Right kidney (tissue), 1 donor: ENCODE results near the gene EDNRA.

ENCODE experiments used
- DNase-seq: peaks from one replicate; pipeline ENCODE4 v3.0.0-alpha.2; 2016

The EDNRA gene

DNA sequence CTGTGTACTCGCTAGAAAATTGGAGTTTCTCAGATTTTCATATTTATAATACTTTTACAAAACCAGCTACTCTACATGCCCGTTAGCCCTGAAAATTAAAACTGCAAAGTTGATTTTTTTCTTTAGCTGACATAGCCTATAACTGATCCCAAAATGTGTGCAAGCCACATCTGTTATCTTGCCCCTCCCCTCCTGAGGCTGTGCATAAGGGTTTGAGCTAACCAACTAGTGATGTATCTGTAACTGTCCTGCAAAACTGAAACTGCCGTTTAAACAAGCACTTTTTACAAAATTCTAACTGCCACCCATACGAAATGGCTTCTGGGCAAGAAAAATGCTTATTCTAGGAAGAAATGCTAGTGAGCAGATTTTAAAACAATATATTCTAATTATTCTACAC lies 59.1 kb downstream of the EDNRA start:
- DNase-seq = no peak

DNA sequence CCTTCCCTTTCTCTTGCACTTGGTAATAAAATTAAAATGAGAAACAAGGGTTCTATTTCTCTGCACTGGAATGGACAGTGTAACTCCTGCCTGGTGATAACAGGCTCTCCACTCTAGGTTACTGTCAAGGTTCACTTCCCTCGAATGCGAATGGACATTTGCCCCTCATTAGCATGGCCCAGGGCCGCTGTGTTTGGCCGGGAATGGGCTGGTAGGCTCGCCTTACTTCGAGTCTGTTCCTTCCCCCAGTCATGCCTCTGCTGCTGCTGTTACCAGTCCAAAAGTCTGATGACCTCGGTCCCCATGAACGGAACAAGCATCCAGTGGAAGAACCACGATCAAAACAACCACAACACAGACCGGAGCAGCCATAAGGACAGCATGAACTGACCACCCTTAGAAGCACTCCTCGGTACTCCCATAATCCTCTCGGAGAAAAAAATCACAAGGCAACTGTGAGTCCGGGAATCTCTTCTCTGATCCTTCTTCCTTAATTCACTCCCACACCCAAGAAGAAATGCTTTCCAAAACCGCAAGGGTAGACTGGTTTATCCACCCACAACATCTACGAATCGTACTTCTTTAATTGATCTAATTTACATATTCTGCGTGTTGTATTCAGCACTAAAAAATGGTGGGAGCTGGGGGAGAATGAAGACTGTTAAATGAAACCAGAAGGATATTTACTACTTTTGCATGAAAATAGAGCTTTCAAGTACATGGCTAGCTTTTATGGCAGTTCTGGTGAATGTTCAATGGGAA lies 61.5 kb downstream of the EDNRA start:
- DNase-seq = no peak

DNA sequence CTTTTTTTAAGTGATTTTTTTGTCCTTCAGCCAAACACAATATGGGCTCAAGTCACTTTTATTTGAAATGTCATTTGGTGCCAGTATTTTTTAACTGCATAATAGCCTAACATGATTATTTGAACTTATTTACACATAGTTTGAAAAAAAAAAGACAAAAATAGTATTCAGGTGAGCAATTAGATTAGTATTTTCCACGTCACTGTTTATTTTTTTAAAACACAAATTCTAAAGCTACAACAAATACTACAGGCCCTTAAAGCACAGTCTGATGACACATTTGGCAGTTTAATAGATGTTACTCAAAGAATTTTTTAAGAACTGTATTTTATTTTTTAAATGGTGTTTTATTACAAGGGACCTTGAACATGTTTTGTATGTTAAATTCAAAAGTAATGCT lies 62.1 kb downstream of the EDNRA start:
- DNase-seq = no peak

DNA sequence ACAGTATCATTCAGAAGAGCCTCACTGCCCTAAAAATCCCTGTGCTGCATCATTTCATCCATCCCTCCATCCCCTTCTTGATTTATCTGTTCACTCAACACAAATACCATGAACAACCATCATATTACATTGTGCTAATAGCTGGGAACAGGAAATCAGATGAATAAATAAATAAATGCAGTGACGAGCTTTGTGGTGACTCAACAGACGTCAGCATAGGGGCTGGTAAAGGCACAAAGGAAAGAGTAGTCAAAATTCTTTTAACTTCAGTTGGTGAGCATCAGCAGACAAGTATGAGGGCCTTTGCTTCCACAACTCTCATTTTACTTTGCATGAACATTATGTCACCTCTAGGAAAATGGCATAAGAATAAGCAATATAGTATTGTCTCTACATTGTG lies 65.5 kb downstream of the EDNRA start:
- DNase-seq = no peak

DNA sequence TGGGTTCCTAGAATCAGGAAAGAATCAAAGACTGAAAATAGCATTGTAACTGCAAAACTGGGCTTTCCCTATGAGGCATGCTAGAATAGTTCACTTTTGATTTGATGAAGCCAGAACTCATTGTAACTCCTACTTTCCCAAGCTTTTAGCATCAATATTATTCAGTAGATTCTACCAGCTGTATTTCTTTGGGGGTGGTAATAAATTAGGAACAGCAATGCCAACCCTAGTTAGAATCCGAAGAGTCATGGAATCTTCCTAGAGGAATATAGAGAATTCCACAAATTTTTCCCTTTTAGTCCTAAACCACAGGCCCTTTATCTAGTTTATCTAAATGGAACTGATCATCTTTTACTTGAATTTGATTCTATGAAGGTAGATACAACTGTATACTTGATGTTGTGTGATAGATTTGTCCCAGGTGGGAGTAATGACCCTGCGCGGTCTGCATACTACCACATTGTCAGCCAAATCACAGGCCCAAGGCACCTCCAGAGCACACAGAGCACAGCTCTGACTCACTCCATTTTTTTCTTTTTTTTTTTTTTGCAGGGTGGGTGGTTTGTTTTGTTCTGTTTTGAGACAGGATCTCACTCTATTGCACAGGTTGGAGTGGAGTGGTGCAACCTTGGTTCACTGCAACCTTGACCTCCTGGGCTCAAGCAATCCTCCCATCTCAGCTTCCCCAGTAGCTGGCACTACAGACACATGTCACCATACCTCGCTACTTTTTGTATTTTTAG lies 66.6 kb downstream of the EDNRA start:
- no peak for DNase-seq

DNA sequence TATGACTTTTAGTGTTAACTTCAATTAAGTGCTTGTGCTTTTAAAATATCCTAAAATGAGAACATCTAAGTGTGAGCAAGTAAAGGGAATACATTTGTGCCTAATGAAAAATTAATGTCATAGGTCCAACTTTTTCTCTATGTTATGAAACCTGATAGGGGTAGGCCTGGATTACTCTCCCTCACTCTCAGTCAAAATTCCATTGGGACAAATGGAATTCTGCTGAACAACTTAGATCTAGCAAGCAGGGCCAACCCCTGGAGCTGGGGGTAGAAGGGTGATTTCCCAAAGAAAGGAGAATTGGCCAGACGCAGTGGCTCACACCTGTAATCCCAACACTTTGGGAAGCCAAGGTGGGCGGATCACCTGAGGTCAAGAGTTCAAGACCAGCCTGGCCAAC lies 67.4 kb downstream of the EDNRA start:
- no peak for DNase-seq

DNA sequence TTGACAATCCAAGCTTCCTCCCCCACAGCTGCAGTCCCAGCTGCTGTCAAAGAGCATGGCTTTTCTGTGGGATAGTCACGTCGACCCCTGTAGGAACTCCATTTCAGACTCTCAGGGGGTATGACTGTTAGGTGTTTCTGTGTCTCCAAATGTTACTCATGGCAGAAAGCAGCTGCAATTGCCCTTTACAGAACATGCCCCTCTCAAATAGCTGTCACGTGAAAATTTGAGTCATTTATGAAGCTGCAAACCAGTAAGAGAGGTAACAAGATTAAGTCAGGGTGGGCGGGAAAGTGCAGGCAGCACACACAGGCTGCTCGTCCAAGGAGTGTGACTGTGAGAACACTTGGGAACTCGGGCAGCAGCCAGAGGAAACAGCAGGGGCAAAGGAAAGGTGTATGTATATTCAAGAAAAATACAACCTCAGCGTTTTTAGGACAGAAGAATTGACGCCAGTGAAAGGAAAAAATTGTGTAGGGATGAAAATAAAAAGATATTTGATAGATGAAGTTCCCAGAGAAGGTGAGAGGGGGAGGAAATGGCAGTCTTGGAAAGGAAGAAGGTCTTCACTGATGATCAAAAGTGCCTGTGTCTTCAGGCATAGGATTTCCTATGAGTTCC lies 69.8 kb downstream of the EDNRA start:
- no peak for DNase-seq

DNA sequence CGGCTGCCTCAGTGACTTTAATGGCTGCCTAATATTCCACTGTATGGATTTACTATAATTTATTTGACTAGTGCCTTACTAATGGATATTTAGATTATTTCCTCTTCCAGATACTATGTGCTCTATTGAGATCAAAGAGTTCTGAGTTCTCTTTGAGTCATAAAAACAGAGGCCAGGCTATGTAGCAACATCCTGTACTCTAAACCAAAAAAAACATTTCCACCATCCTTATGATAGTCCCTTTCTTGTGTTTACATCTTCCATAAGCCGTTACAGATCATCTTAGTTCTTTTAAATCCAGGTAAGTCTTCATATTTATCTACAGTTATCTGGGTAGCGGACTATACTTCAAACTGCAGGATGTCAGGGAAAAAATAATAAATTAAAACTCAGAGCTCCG lies 79.7 kb downstream of the EDNRA start:
- DNase-seq = no peak

DNA sequence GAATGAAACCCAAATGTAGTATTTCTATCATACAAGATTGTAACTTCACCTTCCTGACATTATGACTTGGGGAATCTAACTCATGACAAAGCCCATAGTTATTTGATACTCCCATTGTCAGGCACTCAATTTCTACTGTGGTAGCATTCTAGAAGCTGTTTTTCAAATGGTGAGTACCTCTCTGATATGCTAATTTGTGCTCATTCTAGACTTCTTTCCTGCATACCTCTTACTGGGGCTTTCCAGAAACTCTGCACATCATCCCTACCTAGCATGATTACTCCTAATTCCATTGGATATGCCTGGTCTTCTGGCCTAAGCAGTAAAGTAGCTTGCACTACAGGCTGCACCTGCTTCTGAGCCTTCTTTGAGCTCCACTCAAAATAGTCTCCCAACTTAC lies 85.9 kb downstream of the EDNRA start:
- DNase-seq = no peak

DNA sequence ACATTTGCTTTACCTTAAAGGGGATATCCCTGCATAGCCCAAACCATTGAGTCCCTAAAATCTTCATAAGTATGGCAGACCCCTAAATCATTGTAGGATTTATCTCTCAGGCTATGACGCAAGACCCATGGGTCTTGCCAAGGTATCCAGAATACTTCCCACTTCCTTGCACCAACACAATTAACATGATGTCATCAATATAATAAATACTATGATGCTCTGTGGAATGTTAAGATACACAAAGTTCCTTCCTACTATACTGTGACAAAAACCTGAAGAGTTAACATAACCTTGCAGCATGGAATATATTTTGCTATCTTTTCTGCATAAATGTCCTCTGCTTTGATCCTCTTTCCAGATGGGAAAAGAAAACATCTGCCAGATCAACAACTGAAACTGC lies 86.4 kb downstream of the EDNRA start:
- DNase-seq = no peak

DNA sequence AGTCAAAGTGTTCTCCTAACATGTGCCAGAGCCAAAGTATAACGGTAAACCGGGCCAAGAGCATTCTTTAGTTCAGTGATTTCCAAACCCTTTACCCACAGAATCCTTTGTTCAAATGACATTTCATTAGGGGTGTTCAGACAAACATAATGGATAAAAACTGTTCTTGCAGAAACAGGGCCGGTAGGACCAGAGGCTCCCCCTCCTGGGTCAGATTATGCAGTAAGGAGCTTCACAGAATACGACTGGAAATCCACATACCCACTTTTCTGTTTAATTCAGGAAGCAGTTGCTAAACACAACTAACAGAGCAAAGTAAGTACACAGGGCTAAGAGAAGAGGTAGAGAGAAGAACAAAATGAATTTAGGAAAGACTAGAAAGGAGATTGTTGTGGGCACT lies 89.7 kb downstream of the EDNRA start:
- no peak for DNase-seq

DNA sequence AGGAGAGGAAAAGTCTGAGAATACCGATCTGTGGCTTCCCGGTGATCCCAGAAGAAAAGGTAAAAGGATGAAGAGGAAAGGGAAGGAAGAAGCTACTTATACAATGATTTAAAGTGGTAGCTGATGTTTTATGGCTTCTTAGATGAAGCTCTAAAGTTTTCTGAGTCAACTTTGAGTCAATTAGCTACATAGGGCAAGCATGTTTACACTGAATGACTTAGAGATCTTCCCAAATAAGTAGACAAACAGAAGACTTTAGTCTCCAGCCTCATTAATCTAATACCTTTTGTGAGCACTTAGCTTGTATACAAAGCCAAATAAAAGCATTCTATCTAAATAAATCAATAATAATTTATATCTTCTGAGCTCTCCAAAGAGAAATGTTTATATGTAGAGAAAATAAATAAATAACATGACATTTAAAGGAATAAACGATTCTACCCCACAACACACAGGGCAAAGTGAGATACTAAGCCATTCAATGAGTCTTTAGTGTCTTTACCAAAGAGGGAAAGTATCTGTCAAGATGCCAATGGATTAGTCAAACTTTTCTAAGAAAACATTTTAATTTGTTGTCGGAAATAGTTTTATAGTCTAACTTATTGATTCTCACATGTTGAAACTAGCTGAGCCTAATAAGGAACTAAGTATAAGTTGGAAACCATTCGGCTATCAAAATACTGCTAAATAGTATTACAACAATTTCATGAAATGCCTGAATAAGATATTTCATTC lies 90.3 kb downstream of the EDNRA start:
- no peak for DNase-seq

DNA sequence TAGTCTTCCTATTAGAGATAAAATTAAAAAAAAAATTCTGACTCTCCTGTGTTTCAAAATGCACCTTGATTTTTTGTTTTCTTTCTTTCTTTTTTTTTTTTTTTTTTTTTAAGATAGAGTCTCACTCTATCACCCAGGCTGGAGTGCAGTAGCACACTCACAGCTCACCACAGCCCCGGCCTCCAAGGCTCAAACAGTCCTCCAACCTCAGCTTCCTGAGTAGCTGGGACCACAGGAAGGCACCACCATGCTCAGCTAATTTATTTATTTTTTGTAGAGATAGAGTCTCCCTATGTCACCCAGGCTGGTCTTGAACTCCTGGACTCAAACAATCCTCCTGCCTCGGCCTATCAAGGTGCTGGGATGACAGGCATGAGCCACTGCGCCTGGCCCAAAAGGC lies 95.2 kb downstream of the EDNRA start:
- DNase-seq = no peak

DNA sequence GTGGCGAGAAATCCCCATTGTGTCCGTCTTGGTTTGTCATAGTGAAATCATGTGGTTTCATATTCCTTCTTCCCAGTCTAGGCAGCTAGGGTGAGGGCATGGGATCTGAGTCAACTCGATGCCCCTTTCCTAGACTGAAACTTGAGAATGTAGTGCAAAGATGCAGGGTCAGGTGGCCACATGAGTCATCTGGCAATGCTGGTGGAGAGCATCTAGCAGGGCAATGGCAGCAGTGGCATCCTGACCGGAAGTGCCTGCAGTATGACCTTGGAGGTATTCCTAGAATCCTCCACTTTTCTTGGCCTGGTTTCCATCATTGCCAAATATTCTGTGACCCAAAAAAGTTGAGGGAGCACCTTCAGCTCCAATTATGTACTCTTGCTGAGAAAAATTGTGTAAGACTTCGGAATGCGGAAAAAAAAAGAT lies 97.2 kb downstream of the EDNRA start:
- no peak for DNase-seq

DNA sequence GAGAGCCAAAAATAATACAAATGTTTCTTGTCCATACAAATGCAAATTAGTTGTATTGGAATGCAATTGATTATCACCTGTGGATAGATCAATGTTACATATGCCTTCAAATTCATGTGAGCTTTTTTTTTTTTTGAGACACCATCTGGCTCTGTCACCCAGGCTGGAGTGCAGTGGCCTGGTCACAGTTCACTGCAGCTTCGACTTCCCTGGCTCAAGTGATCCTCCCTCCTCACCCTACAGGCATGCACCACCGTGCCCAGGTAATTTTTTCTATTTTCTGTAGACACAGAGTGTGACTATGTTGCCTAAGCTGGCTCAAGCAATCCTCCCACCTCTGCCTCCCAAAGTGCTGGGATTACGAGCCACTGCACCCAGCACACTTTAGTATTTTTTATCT lies 97.7 kb downstream of the EDNRA start:
- no peak for DNase-seq

DNA sequence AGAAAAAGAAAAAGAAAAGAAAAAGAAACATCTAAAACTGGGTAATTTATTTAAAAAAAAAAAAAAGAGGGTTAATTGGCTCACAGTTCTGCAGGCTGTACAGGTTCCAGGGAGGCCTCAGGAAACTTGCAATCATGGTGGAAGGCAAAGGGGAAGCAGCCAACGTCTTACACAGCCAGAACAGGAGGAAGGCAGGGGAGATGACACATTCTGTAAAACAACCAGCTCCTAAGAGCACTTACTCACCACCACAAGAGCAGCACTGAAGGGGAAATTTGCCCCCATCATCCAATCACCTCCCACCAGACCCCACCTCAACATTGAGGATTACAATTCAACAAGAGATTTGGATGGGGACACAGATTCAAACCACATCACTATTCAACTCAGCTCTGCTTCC lies 99.5 kb downstream of the EDNRA start:
- no peak for DNase-seq

DNA sequence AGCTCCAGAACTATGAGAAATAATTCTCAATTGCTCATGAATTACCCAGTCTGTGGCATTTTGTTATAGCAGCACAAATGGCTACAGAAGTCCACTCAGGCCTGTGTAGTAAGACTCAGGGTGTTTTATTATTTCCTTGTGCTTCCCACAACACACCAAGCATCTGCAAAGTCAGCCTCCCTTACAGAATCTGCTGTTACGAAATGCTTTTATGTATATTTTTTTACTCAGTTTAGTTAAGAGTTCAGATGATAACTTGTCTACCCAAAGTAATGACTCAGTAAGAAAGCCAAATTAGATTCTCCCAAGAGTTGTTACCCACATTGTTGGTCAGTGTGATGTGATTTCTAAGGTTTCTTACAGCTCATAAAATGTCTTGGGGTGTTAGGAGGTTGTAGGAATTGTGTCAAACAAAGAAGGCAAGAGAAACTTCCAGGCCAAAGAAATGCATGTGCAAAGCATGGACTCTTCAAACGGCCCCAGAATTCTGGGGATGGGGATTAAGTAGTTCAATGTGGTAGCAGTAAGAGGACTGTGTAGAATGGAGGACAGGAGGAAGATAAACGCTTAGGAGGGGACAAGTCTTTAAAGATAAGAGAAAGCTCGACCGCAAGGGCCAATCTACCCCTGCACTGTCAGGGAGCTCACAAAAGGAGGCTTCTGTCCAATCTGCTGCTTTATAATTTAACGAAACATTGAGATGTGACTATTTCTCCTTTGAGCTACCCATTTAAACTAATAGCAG lies 100.9 kb downstream of the EDNRA start:
- DNase-seq = no peak

DNA sequence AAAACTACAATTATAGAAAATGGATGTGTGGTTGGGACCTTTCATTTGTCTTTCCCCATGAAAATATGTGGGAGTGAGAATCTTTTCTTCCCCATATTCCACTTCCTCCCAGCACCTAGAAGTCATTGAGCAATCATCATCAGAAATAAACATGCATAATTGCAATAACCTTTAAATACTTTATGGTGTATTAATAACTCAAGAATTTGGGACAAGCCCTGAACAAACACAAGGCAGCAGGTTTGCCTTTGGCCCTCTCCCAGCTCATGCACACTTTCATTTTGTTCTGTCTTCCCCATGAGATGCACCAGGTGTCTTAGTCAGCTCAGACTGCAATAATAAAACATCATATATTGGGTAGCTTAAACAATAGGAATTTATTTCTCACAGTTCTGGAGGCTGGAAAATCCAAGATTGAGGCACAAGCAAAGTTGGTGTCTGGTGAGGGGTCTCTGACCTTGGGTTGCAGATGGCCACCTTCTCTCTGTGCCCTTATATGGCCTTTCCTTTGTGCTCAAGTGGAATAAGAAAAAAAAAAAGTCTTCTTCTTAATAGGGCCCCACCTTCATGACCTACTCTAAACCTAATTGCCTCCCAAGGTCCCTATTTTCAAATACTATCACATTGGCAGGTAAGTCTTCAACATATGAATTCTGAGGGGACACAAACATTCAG lies 101.6 kb downstream of the EDNRA start:
- DNase-seq = no peak

DNA sequence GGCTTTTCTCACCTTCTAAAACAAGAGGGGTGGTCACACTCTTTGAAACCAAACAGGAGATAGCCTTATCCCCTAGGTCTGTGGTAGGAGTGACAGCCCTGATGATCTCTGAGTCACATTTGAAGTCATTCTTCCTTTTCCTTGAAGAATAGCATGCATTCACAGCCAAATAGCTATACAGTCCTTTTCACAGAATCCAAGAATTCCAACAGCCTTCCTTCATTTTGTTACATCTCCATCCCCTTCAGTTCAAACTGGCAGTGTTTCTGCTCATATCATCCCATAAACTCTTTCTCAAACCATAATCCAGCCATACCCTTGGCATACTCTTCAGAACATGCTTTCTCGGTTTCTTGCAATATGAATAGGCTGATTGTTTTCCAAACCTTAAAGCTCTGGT lies 103.0 kb downstream of the EDNRA start:
- no peak for DNase-seq

DNA sequence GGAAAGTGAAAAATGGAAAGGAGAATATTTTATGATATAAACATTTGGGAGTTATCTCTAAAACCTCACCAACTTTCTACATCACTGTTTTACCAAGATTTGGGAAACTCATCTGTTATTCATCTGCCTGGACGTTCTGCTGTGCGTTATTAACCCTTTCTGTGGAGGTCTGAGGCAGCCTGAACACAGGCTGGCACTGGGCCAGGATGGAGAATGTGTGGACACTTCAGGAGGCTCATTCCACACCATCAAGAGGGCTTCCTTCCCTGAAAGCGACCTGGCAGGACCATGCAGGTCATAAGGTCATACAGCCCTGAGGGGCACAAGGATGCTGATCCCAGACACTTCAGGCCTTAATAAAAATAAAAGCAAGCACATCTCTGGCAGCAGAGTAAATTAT lies 105.1 kb downstream of the EDNRA start:
- DNase-seq = no peak

DNA sequence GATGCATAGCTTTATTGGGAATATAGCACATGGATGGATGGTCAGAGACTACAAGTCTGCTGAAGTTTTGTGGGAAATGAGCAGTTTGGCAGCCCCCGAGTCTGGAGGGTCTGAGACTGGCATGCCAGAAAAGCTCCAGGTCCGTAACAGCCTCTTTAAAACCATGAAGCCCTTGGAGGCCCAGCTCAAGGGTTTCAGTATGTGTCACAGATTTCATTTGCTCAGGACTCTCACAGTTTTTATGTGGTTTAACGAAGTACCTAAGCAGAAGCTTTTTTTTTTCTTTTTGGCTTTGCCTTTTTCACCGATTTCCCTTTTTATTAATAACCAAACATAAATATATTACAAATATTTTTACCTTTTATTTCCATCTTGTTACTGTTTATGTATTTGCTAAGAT lies 105.7 kb downstream of the EDNRA start:
- no peak for DNase-seq

DNA sequence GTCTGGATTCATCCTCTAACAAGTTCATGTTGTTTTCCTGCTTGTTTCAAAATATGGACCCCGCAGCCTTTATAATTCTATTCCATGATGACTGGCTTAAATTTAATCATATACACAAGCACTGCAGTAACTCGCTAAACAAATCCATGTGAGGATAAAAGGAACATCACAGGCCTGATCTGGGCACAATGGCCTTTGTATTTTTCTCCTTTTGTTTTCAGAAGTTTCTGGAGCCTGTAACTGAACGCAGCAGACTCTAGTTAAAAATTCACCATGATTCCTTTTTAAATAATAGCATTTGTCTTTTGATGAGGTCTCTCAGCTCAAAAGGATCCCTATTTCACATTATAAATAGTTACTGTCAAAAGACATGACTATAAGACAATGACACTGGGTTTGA lies 106.1 kb downstream of the EDNRA start:
- DNase-seq = no peak
